HG03442 (cell line): Measurements from ENCODE around the gene TMEM138.
A peak's percentile ranks its signal among the peaks of the same experiment; 100 is the strongest.

ENCODE experiments used
- ATAC-seq: cut with Tn5 transposase; IDR thresholded peaks from one replicate; pipeline ENCODE4 v1.9.1; 2021; ENCODE audit warnings: mild to moderate bottlenecking, moderate library complexity; ENCODE audit not compliant: unreplicated experiment

Gene TMEM138

GRCh38 chr11:61361741-61362541 is at the start of gene TMEM138, which contains the start of gene CYB561A3:
TSS of gene TMEM138 (plus strand) at chr11:61362374. CDS start at chr11:61364391, 2,017 bp downstream.
TSS of gene CYB561A3 (minus strand) at chr11:61361882. CDS start at chr11:61356713, 5,169 bp downstream.
- ATAC-seq = peak; percentile 80

GRCh38 chr11:61315260-61315659 is 46.9 kb upstream of the TMEM138 start:
- ATAC-seq = no peak

- no peak for ATAC-seq
Measured at GRCh38 chr11:61325649-61326414, 36.3 kb upstream of the TMEM138 start.

- no peak for ATAC-seq
Measured at GRCh38 chr11:61327669-61328071, 34.5 kb upstream of the TMEM138 start.

GRCh38 chr11:61328351-61328750 is 33.8 kb upstream of the TMEM138 start:
- no peak for ATAC-seq

GRCh38 chr11:61329871-61330270 is 32.3 kb upstream of the TMEM138 start:
- ATAC-seq = no peak

- no peak for ATAC-seq
Measured at GRCh38 chr11:61331651-61332050, 30.5 kb upstream of the TMEM138 start.

GRCh38 chr11:61332281-61332796 is 29.8 kb upstream of the TMEM138 start:
- ATAC-seq = no peak

- peak; percentile 83 for ATAC-seq
Measured at GRCh38 chr11:61332797-61333549, 29.2 kb upstream of the TMEM138 start, which contains the start of the genes DDB1 and TKFC. TSS of gene DDB1 (minus strand) at chr11:61333105. CDS start at chr11:61332968, 137 bp downstream. TSS of gene TKFC (plus strand) at chr11:61333228. CDS start at chr11:61334729, 1,501 bp downstream.

- ATAC-seq = no peak
Measured at GRCh38 chr11:61333550-61334433, 28.4 kb upstream of the TMEM138 start.

GRCh38 chr11:61334434-61335354 is 27.5 kb upstream of the TMEM138 start:
- no peak for ATAC-seq

GRCh38 chr11:61335355-61335710 is 26.8 kb upstream of the TMEM138 start:
- no peak for ATAC-seq

GRCh38 chr11:61336171-61336935 is 25.8 kb upstream of the TMEM138 start:
- ATAC-seq = peak; percentile 48

GRCh38 chr11:61337706-61338470 is 24.3 kb upstream of the TMEM138 start:
- no peak for ATAC-seq

GRCh38 chr11:61338783-61339489 is 23.2 kb upstream of the TMEM138 start:
- ATAC-seq = no peak

- no peak for ATAC-seq
Measured at GRCh38 chr11:61339490-61339878, 22.7 kb upstream of the TMEM138 start.

- ATAC-seq = no peak
Measured at GRCh38 chr11:61340979-61341378, 21.2 kb upstream of the TMEM138 start.
